Measurements from ENCODE around the gene CEP350. TPM values are rescaled to one million over a fixed set of nuclear protein-coding genes. Genes with fewer than 3 reads are reported as not detected.

Gene CEP350
- polyA plus RNA-seq, 2 of the 4 experiments (the other 2 are of a cell fraction), result 6.4 to 22.6 TPM

DNA sequence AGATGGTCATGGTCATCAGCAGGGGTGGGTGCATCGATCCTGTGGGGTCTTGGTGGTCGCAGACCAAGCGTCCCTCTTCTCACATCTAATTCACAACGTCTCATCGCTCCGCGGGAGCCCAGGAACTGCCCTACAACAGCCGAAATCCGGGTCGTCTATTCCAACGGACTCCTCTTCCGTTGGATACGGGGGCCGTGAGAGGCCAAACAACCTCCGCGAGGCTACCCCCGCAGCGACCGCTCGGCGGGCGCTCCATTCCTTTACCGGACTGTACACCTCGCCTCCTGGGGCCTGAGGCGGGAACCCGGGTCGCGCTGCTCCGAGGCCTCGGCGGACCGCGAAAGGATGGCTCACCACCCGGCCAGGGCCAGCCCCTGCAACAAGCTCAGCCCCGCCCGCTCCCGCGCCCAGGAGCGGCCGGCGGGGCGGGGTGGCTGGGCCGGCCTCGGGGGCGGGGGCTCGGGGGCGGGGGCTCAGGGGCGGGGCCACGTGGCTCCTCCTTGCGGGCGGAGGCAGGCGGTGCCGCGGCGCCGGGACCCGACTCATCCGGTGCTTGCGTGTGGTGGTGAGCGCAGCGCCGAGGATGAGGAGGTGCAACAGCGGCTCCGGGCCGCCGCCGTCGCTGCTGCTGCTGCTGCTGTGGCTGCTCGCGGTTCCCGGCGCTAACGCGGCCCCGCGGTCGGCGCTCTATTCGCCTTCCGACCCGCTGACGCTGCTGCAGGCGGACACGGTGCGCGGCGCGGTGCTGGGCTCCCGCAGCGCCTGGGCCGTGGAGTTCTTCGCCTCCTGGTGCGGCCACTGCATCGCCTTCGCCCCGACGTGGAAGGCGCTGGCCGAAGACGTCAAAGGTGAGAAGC lies 199.9 kb downstream of the CEP350 start, which contains the start of gene QSOX1 (continued):
- no peak for TF ChIP-seq CHD2 (IDR thresholded peaks at IDR 0.05; ENCODE audit: low read length, partially characterized antibody)
- TF ChIP-seq GATA3 (IDR thresholded peaks at IDR 0.05; ENCODE audit: borderline replicate concordance), result no peak
- TF ChIP-seq HOXA7 (CRISPR knock-in tag; IDR thresholded peaks at IDR 0.05), result no peak
- TF ChIP-seq FOSL2 (IDR thresholded peaks at IDR 0.05), result no peak
- TF ChIP-seq FOSL2 (CRISPR knock-in tag; IDR thresholded peaks at IDR 0.05), result no peak
- TF ChIP-seq HOXB5 (CRISPR knock-in tag; IDR thresholded peaks at IDR 0.05), result no peak
- TF ChIP-seq, protein P1, sequence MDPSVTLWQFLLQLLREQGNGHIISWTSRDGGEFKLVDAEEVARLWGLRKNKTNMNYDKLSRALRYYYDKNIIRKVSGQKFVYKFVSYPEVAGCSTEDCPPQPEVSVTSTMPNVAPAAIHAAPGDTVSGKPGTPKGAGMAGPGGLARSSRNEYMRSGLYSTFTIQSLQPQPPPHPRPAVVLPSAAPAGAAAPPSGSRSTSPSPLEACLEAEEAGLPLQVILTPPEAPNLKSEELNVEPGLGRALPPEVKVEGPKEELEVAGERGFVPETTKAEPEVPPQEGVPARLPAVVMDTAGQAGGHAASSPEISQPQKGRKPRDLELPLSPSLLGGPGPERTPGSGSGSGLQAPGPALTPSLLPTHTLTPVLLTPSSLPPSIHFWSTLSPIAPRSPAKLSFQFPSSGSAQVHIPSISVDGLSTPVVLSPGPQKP (IDR thresholded peaks at IDR 0.05; ENCODE audit: low read depth, low read length), result no peak
- no peak for TF ChIP-seq HEYL (CRISPR knock-in tag; IDR thresholded peaks at IDR 0.05)
- peak; percentile 95 for TF ChIP-seq POLR2A (IDR thresholded peaks at IDR 0.05; ENCODE audit: low read length)
- TF ChIP-seq ZSCAN20 (CRISPR knock-in tag; IDR thresholded peaks at IDR 0.05), result no peak
- TF ChIP-seq, protein P2, sequence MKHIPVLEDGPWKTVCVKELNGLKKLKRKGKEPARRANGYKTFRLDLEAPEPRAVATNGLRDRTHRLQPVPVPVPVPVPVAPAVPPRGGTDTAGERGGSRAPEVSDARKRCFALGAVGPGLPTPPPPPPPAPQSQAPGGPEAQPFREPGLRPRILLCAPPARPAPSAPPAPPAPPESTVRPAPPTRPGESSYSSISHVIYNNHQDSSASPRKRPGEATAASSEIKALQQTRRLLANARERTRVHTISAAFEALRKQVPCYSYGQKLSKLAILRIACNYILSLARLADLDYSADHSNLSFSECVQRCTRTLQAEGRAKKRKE (CRISPR knock-in tag; IDR thresholded peaks at IDR 0.05; ENCODE audit: low read depth), result no peak
- no peak for TF ChIP-seq KDM1A (IDR thresholded peaks at IDR 0.05; ENCODE audit: low read depth)
- no peak for TF ChIP-seq CHD4 (IDR thresholded peaks at IDR 0.05; ENCODE audit: borderline replicate concordance)
- TF ChIP-seq NPAS2 (CRISPR knock-in tag; IDR thresholded peaks at IDR 0.05; ENCODE audit: borderline replicate concordance), result no peak
- TF ChIP-seq POLR2AphosphoS2 (conservative IDR thresholded peaks at IDR 0.05; ENCODE audit: low read length), result no peak
- TF ChIP-seq, protein P3, sequence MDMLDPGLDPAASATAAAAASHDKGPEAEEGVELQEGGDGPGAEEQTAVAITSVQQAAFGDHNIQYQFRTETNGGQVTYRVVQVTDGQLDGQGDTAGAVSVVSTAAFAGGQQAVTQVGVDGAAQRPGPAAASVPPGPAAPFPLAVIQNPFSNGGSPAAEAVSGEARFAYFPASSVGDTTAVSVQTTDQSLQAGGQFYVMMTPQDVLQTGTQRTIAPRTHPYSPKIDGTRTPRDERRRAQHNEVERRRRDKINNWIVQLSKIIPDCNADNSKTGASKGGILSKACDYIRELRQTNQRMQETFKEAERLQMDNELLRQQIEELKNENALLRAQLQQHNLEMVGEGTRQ (IDR thresholded peaks at IDR 0.05), result no peak
- TF ChIP-seq, protein P4, sequence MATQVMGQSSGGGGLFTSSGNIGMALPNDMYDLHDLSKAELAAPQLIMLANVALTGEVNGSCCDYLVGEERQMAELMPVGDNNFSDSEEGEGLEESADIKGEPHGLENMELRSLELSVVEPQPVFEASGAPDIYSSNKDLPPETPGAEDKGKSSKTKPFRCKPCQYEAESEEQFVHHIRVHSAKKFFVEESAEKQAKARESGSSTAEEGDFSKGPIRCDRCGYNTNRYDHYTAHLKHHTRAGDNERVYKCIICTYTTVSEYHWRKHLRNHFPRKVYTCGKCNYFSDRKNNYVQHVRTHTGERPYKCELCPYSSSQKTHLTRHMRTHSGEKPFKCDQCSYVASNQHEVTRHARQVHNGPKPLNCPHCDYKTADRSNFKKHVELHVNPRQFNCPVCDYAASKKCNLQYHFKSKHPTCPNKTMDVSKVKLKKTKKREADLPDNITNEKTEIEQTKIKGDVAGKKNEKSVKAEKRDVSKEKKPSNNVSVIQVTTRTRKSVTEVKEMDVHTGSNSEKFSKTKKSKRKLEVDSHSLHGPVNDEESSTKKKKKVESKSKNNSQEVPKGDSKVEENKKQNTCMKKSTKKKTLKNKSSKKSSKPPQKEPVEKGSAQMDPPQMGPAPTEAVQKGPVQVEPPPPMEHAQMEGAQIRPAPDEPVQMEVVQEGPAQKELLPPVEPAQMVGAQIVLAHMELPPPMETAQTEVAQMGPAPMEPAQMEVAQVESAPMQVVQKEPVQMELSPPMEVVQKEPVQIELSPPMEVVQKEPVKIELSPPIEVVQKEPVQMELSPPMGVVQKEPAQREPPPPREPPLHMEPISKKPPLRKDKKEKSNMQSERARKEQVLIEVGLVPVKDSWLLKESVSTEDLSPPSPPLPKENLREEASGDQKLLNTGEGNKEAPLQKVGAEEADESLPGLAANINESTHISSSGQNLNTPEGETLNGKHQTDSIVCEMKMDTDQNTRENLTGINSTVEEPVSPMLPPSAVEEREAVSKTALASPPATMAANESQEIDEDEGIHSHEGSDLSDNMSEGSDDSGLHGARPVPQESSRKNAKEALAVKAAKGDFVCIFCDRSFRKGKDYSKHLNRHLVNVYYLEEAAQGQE (IDR thresholded peaks at IDR 0.05), result no peak
- no peak for TF ChIP-seq RNF2 (IDR thresholded peaks at IDR 0.05; ENCODE audit: borderline replicate concordance, low read depth)
- peak; percentile 47 for TF ChIP-seq PHF8 (IDR thresholded peaks at IDR 0.05; ENCODE audit: borderline replicate concordance, low read depth)
- no peak for TF ChIP-seq HDAC2 (IDR thresholded peaks at IDR 0.05)
- no peak for TF ChIP-seq RCOR1 (IDR thresholded peaks at IDR 0.05; ENCODE audit: low read depth, low read length)
- TF ChIP-seq CEBPB (IDR thresholded peaks at IDR 0.05), result no peak
- no peak for TF ChIP-seq ESRRA (IDR thresholded peaks at IDR 0.05; ENCODE audit: borderline replicate concordance, low read length)
- TF ChIP-seq FOSB (CRISPR knock-in tag; IDR thresholded peaks at IDR 0.05), result no peak
- TF ChIP-seq, protein P5, sequence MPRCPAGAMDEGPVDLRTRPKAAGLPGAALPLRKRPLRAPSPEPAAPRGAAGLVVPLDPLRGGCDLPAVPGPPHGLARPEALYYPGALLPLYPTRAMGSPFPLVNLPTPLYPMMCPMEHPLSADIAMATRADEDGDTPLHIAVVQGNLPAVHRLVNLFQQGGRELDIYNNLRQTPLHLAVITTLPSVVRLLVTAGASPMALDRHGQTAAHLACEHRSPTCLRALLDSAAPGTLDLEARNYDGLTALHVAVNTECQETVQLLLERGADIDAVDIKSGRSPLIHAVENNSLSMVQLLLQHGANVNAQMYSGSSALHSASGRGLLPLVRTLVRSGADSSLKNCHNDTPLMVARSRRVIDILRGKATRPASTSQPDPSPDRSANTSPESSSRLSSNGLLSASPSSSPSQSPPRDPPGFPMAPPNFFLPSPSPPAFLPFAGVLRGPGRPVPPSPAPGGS (IDR thresholded peaks at IDR 0.05), result peak; percentile 86
- TF ChIP-seq CBX8 (IDR thresholded peaks at IDR 0.05), result no peak
- TF ChIP-seq HOXB13 (CRISPR knock-in tag; IDR thresholded peaks at IDR 0.05; ENCODE audit: low read depth), result no peak
- TF ChIP-seq, protein P6, sequence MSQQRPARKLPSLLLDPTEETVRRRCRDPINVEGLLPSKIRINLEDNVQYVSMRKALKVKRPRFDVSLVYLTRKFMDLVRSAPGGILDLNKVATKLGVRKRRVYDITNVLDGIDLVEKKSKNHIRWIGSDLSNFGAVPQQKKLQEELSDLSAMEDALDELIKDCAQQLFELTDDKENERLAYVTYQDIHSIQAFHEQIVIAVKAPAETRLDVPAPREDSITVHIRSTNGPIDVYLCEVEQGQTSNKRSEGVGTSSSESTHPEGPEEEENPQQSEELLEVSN (IDR thresholded peaks at IDR 0.05; ENCODE audit: borderline replicate concordance, low read depth), result 0 out of 2 replicates have a peak, but pooled peaks have one; percentile 14
- 0 out of 3 replicates have a peak, but pooled peaks have one; percentile 10 for TF ChIP-seq SMC3 (IDR thresholded peaks at IDR 0.05)
- TF ChIP-seq TFCP2L1 (CRISPR knock-in tag; IDR thresholded peaks at IDR 0.05), result no peak
- no peak for TF ChIP-seq CBX2 (IDR thresholded peaks at IDR 0.05; ENCODE audit: borderline replicate concordance, low read depth)
- TF ChIP-seq EHF (CRISPR knock-in tag; IDR thresholded peaks at IDR 0.05), result no peak
- TF ChIP-seq, protein P7, sequence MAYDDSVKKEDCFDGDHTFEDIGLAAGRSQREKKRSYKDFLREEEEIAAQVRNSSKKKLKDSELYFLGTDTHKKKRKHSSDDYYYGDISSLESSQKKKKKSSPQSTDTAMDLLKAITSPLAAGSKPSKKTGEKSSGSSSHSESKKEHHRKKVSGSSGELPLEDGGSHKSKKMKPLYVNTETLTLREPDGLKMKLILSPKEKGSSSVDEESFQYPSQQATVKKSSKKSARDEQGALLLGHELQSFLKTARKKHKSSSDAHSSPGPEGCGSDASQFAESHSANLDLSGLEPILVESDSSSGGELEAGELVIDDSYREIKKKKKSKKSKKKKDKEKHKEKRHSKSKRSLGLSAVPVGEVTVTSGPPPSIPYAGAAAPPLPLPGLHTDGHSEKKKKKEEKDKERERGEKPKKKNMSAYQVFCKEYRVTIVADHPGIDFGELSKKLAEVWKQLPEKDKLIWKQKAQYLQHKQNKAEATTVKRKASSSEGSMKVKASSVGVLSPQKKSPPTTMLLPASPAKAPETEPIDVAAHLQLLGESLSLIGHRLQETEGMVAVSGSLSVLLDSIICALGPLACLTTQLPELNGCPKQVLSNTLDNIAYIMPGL (CRISPR knock-in tag; IDR thresholded peaks at IDR 0.05; ENCODE audit: borderline replicate concordance), result no peak

Data from A549 (cell line).